ENCODE measurements around the gene PPP1R1C. TPM values are rescaled to one million over a fixed set of nuclear protein-coding genes. Genes with fewer than 3 reads are reported as not detected.
"Not testable (repeated sequence)": the region's sequence is repeated elsewhere in the genome, so short reads cannot be mapped to it uniquely, and the experiment has no call there.

PPP1R1C gene
- total RNA-seq, 1 donor from 2014 or later = 2.0 TPM

DNA sequence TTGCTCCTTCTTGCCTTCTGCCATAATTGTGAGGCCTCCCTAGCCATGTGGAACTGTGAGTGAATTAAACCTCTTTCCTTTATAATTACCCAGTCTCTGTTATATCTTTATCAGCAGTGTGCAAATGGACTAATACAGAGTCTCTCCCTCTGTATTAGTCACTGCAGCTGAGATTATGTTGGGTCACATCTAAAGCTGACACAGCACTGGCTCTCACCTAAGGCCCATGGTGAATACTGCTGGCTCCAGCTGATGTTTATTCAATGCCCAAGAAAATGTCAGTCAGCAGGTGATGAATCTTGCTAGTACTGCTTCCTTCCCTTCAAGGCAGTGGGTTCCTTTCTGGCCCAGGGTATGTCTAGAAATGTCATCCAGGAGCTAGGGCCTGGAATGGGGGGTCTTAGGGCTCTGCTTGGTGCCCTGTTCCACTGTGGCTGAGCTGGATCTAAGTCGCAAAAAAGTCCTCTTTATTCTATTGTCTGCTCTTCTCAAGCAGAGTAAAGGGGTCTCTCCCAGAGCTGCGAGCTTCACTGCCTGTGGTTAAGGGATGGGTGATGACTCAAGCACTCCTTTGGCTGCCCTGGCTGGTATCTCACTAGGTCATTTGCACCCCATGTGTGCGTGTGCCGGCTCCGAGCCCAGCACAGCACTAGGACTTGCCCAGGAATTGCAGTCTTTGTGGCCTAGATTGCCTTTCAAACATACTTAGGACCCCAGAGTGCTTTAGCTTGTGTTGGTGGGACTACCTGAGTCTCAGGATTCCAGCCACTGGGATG is 29.9 kb downstream of the PPP1R1C start:
- no peak for DNase-seq (ENCODE audit: low spot score)

- no peak for DNase-seq (ENCODE audit: low spot score)
These were observed 32.6 kb downstream of the PPP1R1C start for GRCh38 chr2:182018218-182018617.

DNA sequence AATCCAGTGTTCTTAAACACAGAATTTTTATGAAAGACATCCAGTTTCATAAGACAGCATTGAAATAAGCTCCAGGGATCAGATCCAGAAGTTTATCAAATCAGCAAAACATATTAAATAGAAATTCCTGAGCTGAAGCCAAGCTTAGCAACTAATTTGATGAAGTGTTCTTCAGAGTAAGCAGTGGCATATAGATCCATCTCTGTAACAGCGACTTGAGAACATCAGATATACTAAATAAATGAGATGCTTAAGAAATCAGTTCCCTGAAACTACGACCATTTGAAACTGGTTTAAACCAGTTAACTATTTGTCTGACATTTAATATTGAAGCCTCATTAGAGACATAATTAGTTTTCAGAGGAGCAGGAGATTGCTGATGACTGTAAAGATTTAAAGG is 34.1 kb downstream of the PPP1R1C start:
- no peak for DNase-seq (ENCODE audit: low spot score)

GRCh38 chr2:182020286-182021070 is 34.8 kb downstream of the PPP1R1C start:
- no peak for DNase-seq (ENCODE audit: low spot score)

DNA sequence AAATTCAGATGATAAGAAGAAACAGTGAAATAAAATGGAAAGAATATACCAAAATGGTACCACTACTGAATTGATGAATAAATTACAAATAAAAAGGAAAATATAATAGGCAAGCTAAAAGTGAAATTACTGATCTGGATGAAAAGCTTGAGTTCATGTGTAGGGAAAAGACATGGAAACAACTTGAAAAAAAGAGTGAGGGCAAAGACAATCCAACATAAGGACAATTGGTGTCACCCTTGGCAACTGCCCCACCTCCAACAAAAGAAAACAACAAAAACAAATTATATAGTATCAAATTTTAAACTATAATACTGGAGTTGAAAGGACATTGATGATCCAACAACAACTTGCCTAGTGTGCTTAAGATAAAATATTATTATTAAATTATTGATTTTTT is 37.6 kb downstream of the PPP1R1C start:
- no peak for DNase-seq (ENCODE audit: low spot score)

GRCh38 chr2:182030875-182031274 is 45.2 kb downstream of the PPP1R1C start:
- DNase-seq (ENCODE audit: low spot score) = not testable (repeated sequence)

DNA sequence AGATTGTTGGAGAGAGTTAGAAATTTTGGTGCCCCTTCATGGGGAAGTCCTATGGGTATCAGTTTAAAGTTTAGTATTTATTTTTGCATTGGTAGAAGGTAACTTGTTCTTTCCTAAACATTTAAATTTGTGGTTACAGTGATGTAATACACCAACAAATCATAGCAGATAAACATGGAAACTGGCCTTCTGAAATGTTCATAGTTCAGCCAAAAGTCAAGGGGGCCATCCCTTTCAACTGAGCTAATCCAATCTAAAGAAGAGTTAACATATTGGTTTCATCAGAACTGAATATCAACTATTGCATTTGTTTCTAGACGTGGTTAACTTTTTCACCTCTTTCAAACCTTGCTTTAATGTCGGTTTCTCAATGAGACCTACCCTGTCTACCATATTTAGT is 46.3 kb downstream of the PPP1R1C start:
- no peak for DNase-seq (ENCODE audit: low spot score)

DNA sequence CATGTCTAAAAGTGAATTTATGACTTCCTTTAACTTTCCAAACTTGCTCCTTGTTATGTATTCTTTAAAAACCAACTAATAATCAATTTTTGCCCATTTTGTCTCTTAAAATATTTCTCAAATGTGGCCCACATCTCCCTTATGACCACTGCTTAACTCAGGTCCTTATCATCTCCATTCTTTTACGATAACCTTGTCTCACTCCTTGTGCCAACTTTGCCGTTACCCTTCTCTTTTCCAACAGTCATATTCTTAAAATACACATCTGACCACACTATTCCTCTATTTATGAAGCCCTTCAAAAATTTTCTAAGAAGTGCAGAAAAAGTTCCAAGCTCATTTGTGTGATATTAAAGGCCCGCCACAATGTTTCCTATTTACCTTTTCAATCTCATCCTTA is 47.8 kb downstream of the PPP1R1C start:
- DNase-seq (ENCODE audit: low spot score) = no peak

DNA sequence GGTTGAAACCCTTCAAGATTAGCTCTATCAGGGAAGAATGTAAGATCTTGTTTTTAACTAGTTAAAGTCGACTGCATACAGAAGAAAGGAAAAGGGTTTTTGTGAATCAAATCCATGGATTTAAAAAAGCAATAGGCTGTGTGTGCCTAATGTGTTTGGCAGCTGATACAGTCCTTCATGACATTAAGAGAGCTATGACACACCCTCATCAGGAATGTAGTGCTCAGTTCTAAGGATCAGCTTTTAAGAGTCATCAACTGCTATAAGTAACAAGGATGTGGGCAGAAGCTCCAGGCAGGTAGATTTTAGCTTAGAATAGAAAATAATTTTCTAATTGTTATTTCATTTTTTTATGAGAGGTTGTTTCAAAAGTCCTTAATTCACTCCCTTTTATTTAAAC is 52.9 kb downstream of the PPP1R1C start:
- no peak for DNase-seq (ENCODE audit: low spot score)

DNA sequence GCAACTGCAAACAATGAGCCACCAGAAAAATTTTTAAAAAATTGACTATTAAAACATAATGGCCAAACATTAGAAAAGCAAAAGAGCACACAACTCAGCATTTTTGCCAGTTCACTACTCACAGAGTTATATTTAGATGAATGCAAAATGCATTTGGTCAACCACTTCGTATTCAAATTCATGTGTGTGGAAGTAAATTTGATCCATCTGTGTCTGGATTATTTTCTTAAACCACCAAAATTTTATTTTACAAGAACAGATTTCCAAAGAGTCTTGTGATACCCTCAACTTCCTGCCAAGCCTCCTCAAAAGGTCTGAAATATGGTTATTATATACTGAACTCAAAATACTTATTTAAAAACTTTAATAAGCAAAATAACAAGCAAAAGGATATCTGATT is 57.4 kb downstream of the PPP1R1C start:
- no peak for DNase-seq (ENCODE audit: low spot score)

DNA sequence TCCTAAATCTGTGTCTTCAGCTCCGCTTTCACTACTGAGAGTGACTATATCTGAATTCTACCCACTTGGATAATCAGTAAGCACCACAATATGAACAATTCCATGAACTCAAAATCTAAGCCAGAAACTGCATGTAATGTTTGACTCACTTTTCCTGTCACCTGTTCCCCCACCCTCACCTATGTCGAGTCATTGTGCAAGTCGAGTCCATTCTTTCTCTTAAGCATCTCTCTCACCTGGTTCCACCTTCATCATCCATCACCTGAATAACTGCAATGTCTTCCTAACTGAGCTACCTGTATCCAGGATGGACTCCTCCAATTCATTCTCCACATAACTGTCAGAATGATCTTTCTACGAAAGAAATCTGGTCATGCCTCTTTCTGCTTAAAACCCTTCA is 58.2 kb downstream of the PPP1R1C start:
- no peak for DNase-seq (ENCODE audit: low spot score)

DNA sequence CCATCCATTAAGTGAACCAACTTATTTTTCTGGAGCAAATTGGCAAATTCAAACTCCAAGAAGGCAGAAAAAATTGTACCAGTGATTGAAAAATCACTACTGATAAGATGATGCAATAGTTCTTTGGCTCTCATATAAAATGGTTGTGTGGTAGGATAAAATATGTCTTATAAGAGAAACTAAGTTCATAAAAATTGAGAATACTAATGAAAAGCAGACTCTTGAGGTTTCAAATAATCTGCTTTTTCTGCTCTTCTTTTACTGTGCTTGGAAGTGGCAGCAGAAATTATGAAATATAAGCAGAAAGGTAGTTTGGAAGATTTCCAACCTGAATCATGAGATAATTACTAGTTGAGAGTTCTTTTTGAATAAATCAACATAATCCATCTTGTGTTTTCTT is 61.9 kb downstream of the PPP1R1C start:
- no peak for DNase-seq (ENCODE audit: low spot score)

GRCh38 chr2:182048088-182048487 is 62.4 kb downstream of the PPP1R1C start:
- no peak for DNase-seq (ENCODE audit: low spot score)

DNA sequence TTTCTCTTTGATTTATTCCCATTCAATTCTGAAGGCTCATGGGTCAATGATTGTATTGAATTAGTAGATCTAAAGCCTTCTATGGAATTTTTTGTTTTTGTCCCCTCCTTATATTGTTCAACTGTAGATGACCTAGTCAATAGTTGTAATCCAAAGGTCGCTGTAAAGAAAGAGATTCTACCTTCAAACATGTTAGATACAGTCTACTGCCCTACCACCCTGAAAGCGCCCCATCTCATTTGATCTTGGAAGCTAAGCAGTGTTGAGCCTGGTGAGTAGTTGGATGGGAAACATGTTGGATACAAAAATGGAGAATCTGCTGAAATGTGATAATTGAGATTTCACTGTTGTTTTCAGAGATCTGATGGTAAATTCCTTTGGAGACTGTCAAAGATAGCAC is 63.0 kb downstream of the PPP1R1C start:
- DNase-seq (ENCODE audit: low spot score) = no peak

GRCh38 chr2:182049372-182050148 is 63.9 kb downstream of the PPP1R1C start:
- DNase-seq (ENCODE audit: low spot score) = no peak

DNA sequence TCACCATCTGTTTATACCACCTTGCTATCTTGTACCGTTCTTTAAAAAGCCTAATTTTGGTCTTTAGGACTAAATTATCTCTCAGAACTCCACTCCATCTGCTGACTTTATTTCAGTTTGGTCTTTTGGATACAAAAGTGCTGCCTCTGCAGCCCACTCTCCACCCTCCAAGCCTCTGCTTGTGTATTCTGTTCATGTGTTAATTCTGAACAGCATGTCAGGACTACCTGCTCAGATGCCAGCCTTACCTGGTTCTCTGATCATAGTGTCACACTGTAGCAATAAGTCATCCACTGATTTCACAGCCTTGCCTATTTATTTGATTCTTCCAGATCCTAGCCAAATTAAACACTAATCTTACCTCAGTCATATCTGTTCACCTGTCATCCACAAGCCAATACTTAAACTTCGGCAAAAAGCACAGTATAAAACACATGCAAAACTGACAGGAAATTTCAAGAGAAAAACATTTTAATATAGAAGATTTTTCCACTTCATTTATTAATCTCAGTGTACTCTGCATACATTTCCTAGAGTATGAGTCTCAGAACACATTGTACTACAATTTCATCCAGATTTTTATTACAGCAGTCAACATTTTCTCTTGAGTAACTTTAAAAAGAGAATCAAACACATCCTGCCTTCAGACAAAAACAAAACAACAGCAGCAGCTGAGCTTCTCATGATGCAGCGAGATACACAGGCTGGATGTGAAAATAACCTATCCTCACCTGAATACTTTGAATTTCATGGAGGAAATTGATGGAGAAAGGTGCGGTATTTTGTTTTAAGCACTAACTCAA is 64.9 kb downstream of the PPP1R1C start:
- no peak for DNase-seq (ENCODE audit: low spot score)

DNA sequence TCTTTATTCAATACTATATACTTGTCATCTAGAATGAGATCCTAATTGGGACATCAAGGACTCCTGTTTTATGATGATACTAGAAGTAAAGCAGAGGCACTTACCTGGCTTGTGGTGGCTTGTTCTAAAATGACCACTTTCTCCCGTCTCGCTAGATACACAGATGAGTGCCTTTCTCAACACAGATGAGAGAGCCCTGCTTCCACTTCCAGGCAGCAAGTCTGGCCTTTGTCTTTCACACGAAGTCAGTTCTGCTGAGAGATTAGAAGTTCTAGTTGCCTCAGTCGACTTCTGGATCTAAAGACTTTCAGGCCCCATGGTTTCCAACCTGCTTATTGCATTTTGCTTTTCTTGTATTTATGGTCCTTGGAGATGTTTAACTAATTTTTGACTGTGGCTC is 70.3 kb downstream of the PPP1R1C start:
- no peak for DNase-seq (ENCODE audit: low spot score)

- no peak for DNase-seq (ENCODE audit: low spot score)
These were observed 71.3 kb downstream of the PPP1R1C start for GRCh38 chr2:182057002-182057401.

DNA sequence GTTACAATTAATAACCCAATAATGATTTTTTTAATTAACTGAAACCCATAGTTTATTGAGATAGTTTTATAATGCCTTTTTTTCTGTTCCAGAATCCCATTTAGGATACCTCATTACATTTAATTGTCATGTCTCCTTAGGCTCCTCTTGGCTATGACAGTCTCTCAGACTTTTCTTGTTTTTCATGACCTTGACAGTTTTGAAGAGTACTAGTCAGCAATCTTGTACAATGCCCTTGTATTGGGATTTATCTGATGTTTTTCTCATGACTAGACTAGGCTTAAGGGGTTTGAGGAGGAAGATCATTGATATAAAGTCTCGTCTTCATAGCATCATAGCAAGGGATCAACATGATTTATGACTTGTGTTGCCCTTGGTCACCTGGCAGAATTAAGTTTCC is 72.4 kb downstream of the PPP1R1C start:
- DNase-seq (ENCODE audit: low spot score) = no peak

DNA sequence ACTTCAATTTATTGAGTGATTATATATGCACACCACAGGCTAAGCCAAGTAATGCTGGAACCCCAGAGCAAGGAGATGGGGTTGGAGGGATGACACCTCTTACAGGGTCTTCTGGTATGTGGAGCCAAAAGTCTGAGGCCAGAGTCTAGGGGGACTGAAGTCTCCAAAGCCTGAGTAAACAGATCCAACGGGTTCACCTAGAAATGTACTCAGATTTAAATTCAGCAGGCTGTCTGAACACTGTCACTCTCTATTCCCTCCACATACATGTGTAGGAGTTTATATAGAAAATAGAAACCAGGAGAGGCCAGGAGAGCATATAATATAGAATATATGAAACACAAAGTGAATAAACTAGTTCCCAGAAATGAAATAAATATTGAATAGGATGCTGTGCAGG is 76.1 kb downstream of the PPP1R1C start:
- DNase-seq (ENCODE audit: low spot score) = no peak

GRCh38 chr2:182062329-182062972 is 76.8 kb downstream of the PPP1R1C start:
- DNase-seq (ENCODE audit: low spot score) = no peak

Measured in ureter (tissue), 1 donor.